HG02840 (cell line): Measurements from ENCODE around the gene BCAT1.
"Not testable (repeated sequence)": the region's sequence is repeated elsewhere in the genome, so short reads cannot be mapped to it uniquely, and the experiment has no call there.

Experiments used
- ATAC-seq: cut with Tn5 transposase; IDR thresholded peaks from one replicate; pipeline ENCODE4 v1.9.1; 2021; ENCODE audit warnings: mild to moderate bottlenecking, moderate library complexity, moderate number of reproducible peaks; ENCODE audit not compliant: unreplicated experiment, low FRiP score

Gene BCAT1

GRCh38 chr12:24929953-24930352 lies 18.9 kb downstream of the BCAT1 start:
- no peak for ATAC-seq

GRCh38 chr12:24928533-24929306 lies 20.2 kb downstream of the BCAT1 start:
- ATAC-seq = not testable (repeated sequence)

- ATAC-seq = no peak
Measured at GRCh38 chr12:24928131-24928530, 20.8 kb downstream of the BCAT1 start.

- ATAC-seq = not testable (repeated sequence)
Measured at GRCh38 chr12:24926080-24926479, 22.8 kb downstream of the BCAT1 start.

- no peak for ATAC-seq
Measured at GRCh38 chr12:24922090-24922489, 26.8 kb downstream of the BCAT1 start.

- ATAC-seq = no peak
Measured at GRCh38 chr12:24921251-24922038, 27.5 kb downstream of the BCAT1 start.

- ATAC-seq = no peak
Measured at GRCh38 chr12:24920141-24920540, 28.8 kb downstream of the BCAT1 start.

GRCh38 chr12:24919346-24920001 lies 29.4 kb downstream of the BCAT1 start:
- ATAC-seq = no peak

- no peak for ATAC-seq
Measured at GRCh38 chr12:24918596-24918995, 30.3 kb downstream of the BCAT1 start.

GRCh38 chr12:24915501-24915900 lies 33.4 kb downstream of the BCAT1 start:
- no peak for ATAC-seq

- ATAC-seq = no peak
Measured at GRCh38 chr12:24913953-24914352, 34.9 kb downstream of the BCAT1 start.

- ATAC-seq = no peak
Measured at GRCh38 chr12:24913130-24913529, 35.8 kb downstream of the BCAT1 start.

- ATAC-seq = no peak
Measured at GRCh38 chr12:24911271-24911791, 37.6 kb downstream of the BCAT1 start.

- ATAC-seq = not testable (repeated sequence)
Measured at GRCh38 chr12:24910192-24910591, 38.7 kb downstream of the BCAT1 start.

- ATAC-seq = no peak
Measured at GRCh38 chr12:24909667-24910066, 39.2 kb downstream of the BCAT1 start.

GRCh38 chr12:24907464-24907863 lies 41.4 kb downstream of the BCAT1 start:
- ATAC-seq = no peak

GRCh38 chr12:24906141-24906540 lies 42.8 kb downstream of the BCAT1 start:
- no peak for ATAC-seq

- ATAC-seq = no peak
Measured at GRCh38 chr12:24905431-24905830, 43.5 kb downstream of the BCAT1 start.

GRCh38 chr12:24904871-24905270 lies 44.0 kb downstream of the BCAT1 start:
- ATAC-seq = no peak

- no peak for ATAC-seq
Measured at GRCh38 chr12:24903329-24904088, 45.4 kb downstream of the BCAT1 start.
